OCI-LY3 (cell line): ENCODE data around the gene SH3GL2.

Experiments
- EZH2phosphoT487 ChIP-seq: fragments of 200-600 bp; shearing (Covaris generic); IDR thresholded peaks from 2 replicates; pipeline ENCODE4 v1.6.1; 2018; ENCODE audit warnings: antibody characterized with exemption, mixed run types, low read depth
- TF ChIP-seq, protein P1 (sequence below): fragments of 200-600, 300-600 bp; sonication (generic); IDR thresholded peaks from 2 replicates; pipeline ENCODE4 v1.5.1; 2014; ENCODE audit warnings: antibody characterized with exemption, low read length, low read depth

DNA sequence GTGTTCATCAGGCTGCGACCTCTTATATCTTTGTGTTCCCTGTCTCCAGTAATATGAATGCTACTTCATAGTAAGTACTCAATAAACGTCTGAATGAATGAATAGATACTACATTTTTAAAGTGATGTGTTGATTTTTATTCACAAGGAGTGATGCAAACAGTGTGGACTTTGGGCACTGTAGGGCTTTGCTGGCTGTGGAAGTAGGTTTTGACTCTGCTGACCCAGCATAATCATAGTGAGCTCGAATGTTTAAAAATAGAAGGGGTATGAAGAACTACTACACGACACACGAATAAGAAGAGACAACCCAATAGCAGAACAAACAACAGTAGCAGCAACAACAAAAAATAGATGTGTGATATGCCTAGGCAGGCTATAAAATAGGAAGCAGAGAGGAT, 147.4 kb downstream of the SH3GL2 start:
- TF ChIP-seq, protein P1, sequence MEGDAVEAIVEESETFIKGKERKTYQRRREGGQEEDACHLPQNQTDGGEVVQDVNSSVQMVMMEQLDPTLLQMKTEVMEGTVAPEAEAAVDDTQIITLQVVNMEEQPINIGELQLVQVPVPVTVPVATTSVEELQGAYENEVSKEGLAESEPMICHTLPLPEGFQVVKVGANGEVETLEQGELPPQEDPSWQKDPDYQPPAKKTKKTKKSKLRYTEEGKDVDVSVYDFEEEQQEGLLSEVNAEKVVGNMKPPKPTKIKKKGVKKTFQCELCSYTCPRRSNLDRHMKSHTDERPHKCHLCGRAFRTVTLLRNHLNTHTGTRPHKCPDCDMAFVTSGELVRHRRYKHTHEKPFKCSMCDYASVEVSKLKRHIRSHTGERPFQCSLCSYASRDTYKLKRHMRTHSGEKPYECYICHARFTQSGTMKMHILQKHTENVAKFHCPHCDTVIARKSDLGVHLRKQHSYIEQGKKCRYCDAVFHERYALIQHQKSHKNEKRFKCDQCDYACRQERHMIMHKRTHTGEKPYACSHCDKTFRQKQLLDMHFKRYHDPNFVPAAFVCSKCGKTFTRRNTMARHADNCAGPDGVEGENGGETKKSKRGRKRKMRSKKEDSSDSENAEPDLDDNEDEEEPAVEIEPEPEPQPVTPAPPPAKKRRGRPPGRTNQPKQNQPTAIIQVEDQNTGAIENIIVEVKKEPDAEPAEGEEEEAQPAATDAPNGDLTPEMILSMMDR = no peak
- no peak for TF ChIP-seq EZH2phosphoT487
